ENCODE measurements around the gene OSER1. TPM values are rescaled to one million over a fixed set of nuclear protein-coding genes. Genes with fewer than 3 reads are reported as not detected.

The OSER1 gene
- total RNA-seq, 1 donor from 2014 or later: 53.2 TPM

DNA sequence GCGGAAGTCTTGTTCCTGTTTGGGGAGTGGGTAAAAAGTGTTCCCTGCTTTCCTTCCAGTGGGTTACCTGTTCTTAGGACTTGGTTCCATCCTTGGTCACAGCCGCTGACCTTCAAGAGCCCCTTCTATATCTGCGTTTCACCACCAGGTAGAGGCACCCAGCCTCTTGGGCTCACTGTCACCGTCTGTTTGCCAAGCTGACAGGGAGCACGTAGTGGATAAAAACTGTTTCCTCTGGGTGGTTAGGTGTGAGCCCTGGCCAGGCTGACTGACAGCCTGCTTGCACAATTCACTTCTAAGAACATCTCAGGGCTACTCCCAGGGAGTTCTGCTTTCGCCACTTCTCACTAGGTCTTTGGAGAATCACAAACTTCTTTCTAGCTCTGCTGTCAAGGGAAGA lies 21.8 kb downstream of the OSER1 start:
- TF ChIP-seq, protein P1, sequence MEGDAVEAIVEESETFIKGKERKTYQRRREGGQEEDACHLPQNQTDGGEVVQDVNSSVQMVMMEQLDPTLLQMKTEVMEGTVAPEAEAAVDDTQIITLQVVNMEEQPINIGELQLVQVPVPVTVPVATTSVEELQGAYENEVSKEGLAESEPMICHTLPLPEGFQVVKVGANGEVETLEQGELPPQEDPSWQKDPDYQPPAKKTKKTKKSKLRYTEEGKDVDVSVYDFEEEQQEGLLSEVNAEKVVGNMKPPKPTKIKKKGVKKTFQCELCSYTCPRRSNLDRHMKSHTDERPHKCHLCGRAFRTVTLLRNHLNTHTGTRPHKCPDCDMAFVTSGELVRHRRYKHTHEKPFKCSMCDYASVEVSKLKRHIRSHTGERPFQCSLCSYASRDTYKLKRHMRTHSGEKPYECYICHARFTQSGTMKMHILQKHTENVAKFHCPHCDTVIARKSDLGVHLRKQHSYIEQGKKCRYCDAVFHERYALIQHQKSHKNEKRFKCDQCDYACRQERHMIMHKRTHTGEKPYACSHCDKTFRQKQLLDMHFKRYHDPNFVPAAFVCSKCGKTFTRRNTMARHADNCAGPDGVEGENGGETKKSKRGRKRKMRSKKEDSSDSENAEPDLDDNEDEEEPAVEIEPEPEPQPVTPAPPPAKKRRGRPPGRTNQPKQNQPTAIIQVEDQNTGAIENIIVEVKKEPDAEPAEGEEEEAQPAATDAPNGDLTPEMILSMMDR (IDR thresholded peaks at IDR 0.05; ENCODE audit: insufficient read depth, low read length, severe bottlenecking): no peak
- no peaks in the 10 kb centered on the region for H3K27me3 ChIP-seq (ENCODE audit: control insufficient read depth, insufficient read depth, low read length)
- FAIRE-seq: no peak
- no peak for DNase-seq (ENCODE audit: low read depth)
- H3K36me3 ChIP-seq (ENCODE audit: control insufficient read depth, insufficient read depth, low read length): no peaks in the 10 kb centered on the region
- no peak overlapping the region for H3K4me3 ChIP-seq (ENCODE audit: low read depth, low read length)

DNA sequence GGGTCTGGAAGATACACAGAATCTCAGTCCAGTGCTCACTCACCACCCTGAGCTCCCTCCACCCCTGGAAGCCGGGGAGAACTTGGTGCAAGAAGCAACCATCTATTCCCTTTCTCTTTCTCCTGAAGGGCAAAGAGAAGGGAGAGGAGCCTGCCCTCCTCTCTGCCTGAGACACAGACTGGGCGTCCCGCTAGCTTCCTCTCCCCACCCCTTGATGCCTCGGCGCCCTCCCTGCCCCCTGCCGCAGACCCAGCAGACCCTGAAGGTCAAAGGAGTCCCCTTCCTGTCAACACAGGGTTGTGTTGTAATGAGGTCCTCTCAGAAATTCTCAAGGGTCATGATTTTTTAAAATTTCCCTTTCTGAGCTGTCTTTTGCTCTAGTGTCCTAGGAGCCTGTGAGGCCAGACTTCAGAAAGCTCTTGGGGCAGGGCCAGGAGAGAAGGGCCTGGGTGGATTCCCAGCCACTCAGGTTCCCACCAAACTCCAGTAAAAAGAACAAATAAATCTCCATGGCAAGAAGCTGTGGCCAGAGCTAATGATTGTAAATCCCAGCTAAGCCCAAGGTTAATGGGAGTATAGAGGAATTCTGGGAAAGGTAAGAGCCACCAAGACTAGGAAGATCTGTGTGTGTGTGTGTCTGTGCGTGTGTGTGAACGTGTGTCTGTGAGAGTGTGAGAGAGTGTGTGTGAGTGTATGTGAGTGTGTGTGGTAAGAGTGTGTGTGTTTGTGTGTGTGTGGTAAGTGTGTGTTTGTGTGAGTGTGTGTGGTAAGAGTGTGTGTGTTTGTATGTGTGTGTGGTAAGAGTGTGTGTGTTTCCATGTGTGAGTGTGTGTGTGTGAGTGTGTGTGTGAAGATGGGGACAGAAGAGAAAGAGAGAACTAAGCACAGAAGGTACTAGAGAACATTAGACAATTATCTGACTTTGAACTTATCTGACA lies 22.5 kb downstream of the OSER1 start:
- Histone ChIP-seq H3K4me3 (ENCODE audit: low read depth, low read length) (no peak overlapping the region), H3K36me3 (ENCODE audit: control insufficient read depth, insufficient read depth, low read length) (no peaks in the 10 kb centered on the region), H3K27me3 (ENCODE audit: control insufficient read depth, insufficient read depth, low read length) (no peaks in the 10 kb centered on the region)
- DNase-seq (ENCODE audit: low read depth): no peak
- FAIRE-seq: peak; percentile 13
- TF ChIP-seq, protein P1 (IDR thresholded peaks at IDR 0.05; ENCODE audit: insufficient read depth, low read length, severe bottlenecking): no peak

- no peaks in the 10 kb centered on the region for H3K27me3 ChIP-seq (ENCODE audit: control insufficient read depth, insufficient read depth, low read length)
- peak; percentile 77 for DNase-seq (ENCODE audit: low read depth)
- H3K4me3 ChIP-seq (ENCODE audit: low read depth, low read length): peak within 1 kb of the TSS; percentile 27
- TF ChIP-seq, protein P1 (IDR thresholded peaks at IDR 0.05; ENCODE audit: insufficient read depth, low read length, severe bottlenecking): no peak
- no peaks in the 10 kb centered on the region for H3K36me3 ChIP-seq (ENCODE audit: control insufficient read depth, insufficient read depth, low read length)
- no peak for FAIRE-seq
Measured at GRCh38 chr20:44187054-44187771, 23.4 kb downstream of the OSER1 start, which contains the start of gene JPH2. Gene JPH2, minus strand, starts transcription at chr20:44187188. Its CDS starts 483 bp downstream, at chr20:44186705.

GRCh38 chr20:44186674-44187053 lies 23.9 kb downstream of the OSER1 start:
- Histone ChIP-seq H3K27me3 (ENCODE audit: control insufficient read depth, insufficient read depth, low read length) (no peaks in the 10 kb centered on the region), H3K36me3 (ENCODE audit: control insufficient read depth, insufficient read depth, low read length) (no peaks in the 10 kb centered on the region), H3K4me3 (ENCODE audit: low read depth, low read length) (no peak overlapping the region)
- no peak for FAIRE-seq
- TF ChIP-seq, protein P1 (IDR thresholded peaks at IDR 0.05; ENCODE audit: insufficient read depth, low read length, severe bottlenecking): no peak
- DNase-seq (ENCODE audit: low read depth): no peak

- FAIRE-seq (no peak), DNase-seq (ENCODE audit: low read depth) (no peak)
- H3K36me3 ChIP-seq (ENCODE audit: control insufficient read depth, insufficient read depth, low read length): no peaks in the 10 kb centered on the region
- no peaks in the 10 kb centered on the region for H3K27me3 ChIP-seq (ENCODE audit: control insufficient read depth, insufficient read depth, low read length)
- no peak overlapping the region for H3K4me3 ChIP-seq (ENCODE audit: low read depth, low read length)
- TF ChIP-seq, protein P1 (IDR thresholded peaks at IDR 0.05; ENCODE audit: insufficient read depth, low read length, severe bottlenecking): no peak
Measured at GRCh38 chr20:44186201-44186600, 24.4 kb downstream of the OSER1 start.

All from bronchial epithelial cell (primary cell).